Urothelium cell line (cell line): ENCODE measurements around the gene CEBPG.

Source experiments
- DNase-seq: peaks from one replicate; pipeline ENCODE4 v3.0.0; 2011; ENCODE audit warnings: low spot score, mixed read lengths
- FAIRE-seq: peaks from 2 replicates; lab custom pipeline; 2011; peaks lifted over from hg19 to GRCh38; lab: Jason Lieb, UNC

CEBPG gene

GRCh38 chr19:33373453-33374235, at the start of gene CEBPG:
Gene CEBPG, plus strand, starts transcription at chr19:33373709. Its CDS starts 5,531 bp downstream, at chr19:33379240.
- DNase-seq (peak; percentile 98), FAIRE-seq (peak; percentile 76)

- DNase-seq, result no peak
- FAIRE-seq, result no peak
These were observed 48.9 kb upstream of the CEBPG start for GRCh38 chr19:33324628-33325027.

DNA sequence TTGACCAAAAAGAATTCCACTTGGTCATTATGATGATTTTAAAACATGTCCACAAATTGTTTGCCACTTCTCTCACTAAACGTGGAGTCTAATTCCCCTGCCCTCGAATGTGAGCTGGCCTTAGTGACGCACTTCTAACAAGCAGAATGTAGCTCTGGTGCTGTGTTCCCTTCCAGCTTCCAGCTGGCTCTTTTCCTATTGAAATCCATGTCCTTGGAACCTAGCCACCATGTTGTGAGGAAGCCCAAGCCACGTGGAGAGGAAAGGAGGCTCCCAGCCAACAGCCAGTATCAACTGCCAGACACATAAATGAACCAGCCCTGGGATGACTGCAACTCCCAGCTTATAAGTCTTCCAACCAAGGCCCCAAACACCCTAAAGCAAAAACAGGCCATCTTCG, 47.6 kb upstream of the CEBPG start:
- DNase-seq (no peak), FAIRE-seq (no peak)

DNA sequence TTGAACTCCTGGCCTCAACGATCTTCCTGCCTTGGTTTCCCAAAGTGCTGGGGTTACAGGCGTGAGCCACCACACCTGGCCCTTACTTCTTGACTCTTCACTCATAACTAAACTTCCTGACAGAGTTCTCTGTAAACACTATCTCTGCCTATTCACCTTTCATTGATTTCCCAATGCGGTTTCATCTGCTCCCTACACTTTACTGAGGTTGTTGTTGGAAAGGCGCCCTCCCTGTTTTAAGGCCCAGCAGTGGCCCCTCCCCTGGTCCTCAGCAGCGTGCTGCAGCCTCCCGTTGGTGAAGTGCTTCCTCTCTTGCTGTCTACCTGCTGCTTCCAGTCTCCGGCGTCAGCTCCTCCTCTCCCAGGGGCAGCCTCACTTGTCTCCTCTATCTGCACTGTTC, 44.4 kb upstream of the CEBPG start:
- no peak for FAIRE-seq

DNA sequence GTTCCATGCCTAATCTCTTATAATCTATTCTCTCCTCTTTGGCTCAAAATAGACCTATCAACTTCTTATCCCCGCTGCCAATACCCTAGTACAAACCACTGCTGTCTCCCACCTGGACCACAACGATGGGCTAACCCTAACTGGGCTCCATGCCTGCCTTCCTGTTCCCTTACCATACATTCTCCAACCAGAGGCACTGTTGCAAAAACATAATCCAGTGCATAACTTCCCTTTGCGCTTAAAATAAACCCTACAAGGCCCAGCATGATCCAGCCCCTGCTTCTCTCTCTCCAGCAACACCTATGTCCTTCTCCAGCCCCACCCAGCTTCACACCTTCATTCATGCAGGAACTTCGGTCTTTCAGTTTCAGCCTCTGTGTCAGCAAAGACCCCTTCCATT, 43.8 kb upstream of the CEBPG start:
- FAIRE-seq (no peak), DNase-seq (no peak)

More for the DNA sequence above, 44.4 kb upstream of the CEBPG start:
- DNase-seq, result no peak

- DNase-seq (no peak), FAIRE-seq (no peak)
These were observed 41.3 kb upstream of the CEBPG start for GRCh38 chr19:33332248-33332647.

DNA sequence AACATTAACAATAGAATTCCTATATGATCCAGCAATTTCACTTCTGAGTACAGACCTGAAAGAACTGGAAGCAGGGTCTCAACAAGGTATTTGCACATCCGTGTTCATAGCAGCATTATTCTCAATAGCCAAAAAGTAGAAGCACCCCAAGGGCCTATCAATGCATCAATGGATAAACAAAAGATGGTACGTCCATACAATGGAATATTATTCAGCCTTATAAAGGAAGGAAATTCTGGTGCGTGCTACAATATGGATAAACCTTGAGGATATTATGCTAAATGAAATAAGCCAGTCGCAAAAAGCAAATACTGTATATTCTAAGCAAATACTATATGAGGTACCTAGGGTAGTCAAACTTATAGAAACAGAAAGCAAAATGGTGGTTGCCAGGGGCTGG, 40.4 kb upstream of the CEBPG start:
- DNase-seq, result no peak
- FAIRE-seq, result no peak

- FAIRE-seq (no peak), DNase-seq (no peak)
These were observed 39.9 kb upstream of the CEBPG start for GRCh38 chr19:33333642-33334041.

GRCh38 chr19:33334271-33334670, 39.2 kb upstream of the CEBPG start:
- FAIRE-seq (no peak), DNase-seq (no peak)

DNA sequence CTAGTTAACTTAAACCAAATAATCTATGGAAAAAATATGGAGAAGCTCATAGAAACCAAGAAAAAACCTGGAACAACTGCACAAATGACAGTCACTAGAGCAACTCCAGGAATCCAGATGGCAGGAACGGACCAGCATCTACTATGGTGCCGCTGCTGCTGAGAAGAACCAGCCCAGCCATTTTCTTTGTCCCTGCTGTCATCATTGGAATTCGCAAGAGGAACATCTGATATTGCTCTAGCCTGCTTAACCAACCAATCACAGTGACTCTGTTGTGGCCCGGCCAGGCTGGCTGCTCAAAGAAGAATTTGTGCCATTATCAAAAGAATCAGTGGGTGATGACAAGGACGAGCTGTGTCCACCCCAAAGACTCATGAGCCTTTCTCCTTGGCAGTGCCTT, 38.1 kb upstream of the CEBPG start:
- no peak for FAIRE-seq
- DNase-seq, result no peak

DNA sequence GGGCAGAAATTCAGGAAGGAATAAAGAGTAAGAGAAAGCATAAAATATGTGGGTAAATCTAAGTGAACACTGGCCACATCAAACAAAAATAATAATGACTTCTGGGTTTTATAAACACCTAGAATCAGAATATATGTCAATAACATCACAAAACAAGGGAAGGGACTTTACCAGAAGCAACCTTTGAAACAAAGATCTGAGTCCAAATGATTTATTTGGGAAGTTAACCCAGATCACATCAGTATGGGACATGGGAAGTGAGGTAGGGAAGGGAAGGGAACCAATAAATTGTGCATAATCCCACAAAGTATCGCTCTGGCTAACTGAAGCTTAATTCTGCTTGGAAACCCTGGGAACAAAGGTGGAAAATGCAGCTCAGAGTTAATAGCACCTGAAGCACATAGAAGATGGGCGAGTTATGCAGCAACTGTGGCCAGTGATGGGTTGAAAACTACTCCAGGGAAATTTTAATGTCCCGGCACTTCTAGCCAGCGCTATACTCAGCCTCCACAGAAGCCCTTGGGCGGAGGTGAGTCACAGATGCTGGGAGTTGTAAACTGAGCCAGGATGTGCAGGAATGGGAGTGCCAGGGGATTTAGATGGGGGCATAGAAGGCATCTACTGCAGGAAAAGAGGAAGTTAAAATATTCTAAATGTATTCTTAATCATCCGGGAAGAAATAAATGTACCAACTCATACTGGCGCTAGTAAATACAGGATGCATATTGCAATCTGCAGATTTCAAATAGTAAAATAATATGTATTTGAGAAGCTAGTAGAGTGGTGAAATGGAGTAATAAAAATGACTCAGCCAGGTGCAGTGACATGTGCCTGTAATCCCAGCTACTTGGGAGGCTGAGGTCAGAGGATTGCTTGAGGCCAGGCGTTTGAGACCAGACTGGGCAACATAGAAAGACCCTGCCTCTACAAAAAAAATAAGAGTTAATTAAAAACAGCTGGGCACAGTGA, 34.2 kb upstream of the CEBPG start:
- FAIRE-seq, result peak; percentile 32
- peak; percentile 73 for DNase-seq

- DNase-seq, result no peak
- FAIRE-seq, result no peak
These were observed 32.5 kb upstream of the CEBPG start for GRCh38 chr19:33340991-33341390.

- no peak for FAIRE-seq
These were observed 30.2 kb upstream of the CEBPG start for GRCh38 chr19:33343301-33343700.

DNA sequence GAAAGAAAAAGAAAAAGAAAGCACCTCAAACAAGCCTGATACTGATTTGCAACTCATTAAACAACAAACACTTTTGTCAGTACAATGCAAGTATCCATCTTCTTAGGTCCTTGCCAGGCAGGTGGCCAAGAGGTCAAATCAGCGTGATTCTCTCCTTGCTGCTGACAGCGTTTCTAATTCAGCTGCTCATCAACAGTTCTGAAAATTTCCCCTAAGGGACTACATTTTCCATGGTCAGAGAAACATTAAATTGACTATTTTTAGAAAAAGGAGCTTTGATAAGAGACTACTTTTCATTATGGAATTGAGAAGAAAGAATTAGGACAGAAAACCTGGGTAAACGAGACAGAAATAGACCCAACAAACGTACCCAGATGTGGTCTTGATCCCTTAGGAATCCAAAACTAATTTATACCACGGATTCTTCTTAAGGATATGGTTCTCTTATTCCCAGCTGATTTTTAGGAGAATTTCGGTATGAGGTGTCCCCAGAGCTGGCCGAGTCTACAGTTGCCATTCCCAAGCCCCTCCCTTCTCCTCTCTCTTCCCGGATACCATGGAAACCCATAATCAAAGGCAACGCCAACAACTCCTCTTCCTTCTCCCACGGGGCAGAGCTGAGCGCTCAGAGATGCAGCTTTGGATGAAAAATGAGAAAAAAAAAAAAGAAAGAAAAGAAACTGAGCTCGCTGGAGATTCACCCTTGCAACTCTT, 29.5 kb upstream of the CEBPG start:
- FAIRE-seq, result no peak
- DNase-seq, result no peak

More at GRCh38 chr19:33343301-33343700, 30.2 kb upstream of the CEBPG start:
- DNase-seq, result no peak

DNA sequence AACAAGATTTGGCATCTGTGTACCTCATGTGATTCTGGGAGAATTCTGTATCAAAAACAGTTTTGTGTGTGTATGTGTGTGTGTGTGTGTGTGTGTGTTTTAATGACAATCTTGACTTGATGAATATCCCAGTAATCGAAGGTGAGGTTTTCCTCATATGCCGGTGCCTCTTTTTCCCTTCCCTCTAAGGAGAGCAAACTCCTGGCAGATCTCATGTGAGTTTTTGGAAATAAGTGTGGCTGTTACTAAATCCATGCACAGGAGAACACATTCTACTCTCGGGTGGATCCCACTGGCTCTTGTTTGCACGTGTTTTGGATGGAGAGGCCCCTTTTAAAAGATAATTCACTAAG, 29.0 kb upstream of the CEBPG start:
- DNase-seq, result no peak
- no peak for FAIRE-seq

- DNase-seq (no peak), FAIRE-seq (no peak)
These were observed 28.3 kb upstream of the CEBPG start for GRCh38 chr19:33345163-33345562.

DNA sequence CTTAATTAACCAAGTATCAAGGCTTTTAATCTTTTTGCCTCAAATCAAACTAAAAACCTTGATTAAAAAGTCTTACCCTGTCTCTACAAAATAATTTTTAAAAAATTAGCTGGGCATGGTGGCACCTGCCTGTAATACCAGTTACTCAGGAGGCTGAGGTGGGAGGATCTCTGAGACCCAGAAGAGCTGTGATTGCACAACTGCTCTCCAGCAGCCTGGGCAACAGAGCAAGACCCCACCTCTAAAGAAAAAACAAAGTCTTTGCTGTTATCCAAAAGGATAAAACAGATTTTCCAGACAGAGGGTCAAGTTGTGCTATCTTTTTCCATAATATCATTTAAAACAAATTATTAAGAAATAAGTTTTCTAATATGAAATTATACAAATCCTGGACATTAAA, 26.8 kb upstream of the CEBPG start:
- FAIRE-seq, result no peak

DNA sequence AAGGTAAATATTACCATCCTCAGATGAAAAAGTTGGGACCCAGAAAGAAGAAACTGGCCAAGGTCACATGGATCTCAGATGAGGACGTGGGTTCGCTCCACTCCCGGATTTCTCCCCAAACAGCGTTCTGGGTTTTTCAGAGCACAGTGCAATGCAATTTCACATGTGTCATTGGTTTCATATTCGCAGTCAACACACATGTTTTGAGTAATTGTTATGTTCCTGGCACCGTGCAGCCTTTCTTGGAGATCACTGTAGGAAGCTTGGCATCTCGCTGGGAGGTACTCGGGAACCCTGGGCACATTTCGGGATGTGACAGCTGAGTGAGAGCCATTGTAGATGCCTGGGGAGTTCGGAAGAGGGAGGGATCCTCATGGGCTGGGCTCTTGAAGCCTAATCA, 26.2 kb upstream of the CEBPG start:
- FAIRE-seq (no peak), DNase-seq (no peak)

More for the DNA sequence above, 26.8 kb upstream of the CEBPG start:
- DNase-seq, result no peak

DNA sequence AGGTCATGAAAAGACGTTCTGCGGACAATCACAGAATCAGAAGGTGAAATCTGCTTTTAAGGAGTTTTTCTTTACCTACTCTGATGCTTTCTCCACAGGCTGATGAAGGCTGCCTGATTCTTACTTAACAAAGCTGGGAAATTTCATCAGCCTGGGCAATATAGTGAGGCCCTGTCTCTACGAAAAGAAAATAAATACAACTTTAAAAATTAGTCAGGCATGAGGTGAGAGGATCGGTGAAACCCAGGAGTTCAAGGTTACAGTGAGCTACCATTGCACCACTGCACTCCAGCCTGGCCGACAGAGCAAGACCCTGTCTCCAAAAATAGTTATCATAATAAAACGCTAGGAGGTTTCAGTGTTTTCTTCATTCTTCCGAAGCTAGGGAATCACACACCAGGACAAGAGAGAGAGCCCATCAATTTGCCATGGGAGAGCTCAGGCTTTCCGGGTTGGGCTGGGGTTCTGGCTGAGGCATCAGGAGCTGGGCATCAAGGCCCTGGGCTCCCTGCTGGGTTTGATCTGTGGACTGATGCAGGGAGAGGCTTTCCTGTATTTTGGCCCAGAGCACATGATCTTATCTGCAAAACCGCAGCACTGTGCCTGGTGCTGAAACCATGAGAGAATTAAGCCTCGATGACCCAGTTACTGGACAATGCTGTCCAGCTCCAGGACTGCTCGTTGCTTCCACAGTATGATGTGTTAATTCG, 25.1 kb upstream of the CEBPG start:
- no peak for DNase-seq
- no peak for FAIRE-seq
